Type B pancreatic cell (in vitro differentiated cells): ENCODE data around the gene CCL3. TPM values are rescaled to one million over a fixed set of nuclear protein-coding genes. Genes with fewer than 3 reads are reported as not detected.

Experiments used
- DNase-seq: peaks from one replicate; pipeline ENCODE4 v3.0.0; 2021; ENCODE audit warnings: mixed read lengths; ENCODE audit not compliant: unreplicated experiment; ENCODE audit errors: extremely low spot score
- H3K27ac Mint-ChIP-seq: 2 replicates; pipeline ENCODE4 v1.8.0; 2021; ENCODE audit warnings: mild to moderate bottlenecking, mixed read lengths
- H3K27me3 Mint-ChIP-seq: 2 replicates; pipeline ENCODE4 v1.8.0; 2021; ENCODE audit warnings: mixed read lengths
- H3K36me3 Mint-ChIP-seq: 2 replicates; pipeline ENCODE4 v1.8.0; 2021; ENCODE audit warnings: mixed read lengths
- H3K4me1 Mint-ChIP-seq: one replicate; pipeline ENCODE4 v1.8.0; 2021; ENCODE audit warnings: mixed read lengths; ENCODE audit not compliant: unreplicated experiment
- H3K4me3 Mint-ChIP-seq: 2 replicates; pipeline ENCODE4 v1.8.0; 2021; ENCODE audit warnings: mild to moderate bottlenecking, mixed read lengths
- H3K9me3 Mint-ChIP-seq: 2 replicates; pipeline ENCODE4 v1.8.0; 2021; ENCODE audit warnings: mixed read lengths
- CTCF ChIP-seq: fragments of 200-600 bp; sonication (generic); conservative IDR thresholded peaks from 2 replicates; pipeline ENCODE4 v1.5.0; 2021; ENCODE audit warnings: antibody characterized with exemption, mild to moderate bottlenecking
- total RNA-seq: library from RNA; stranded (reverse); gene quantifications from 2 replicates; pipeline ENCODE4 v1.2.1, GENCODE V29; 2021; ENCODE audit warnings: low replicate concordance

Gene CCL3
- total RNA-seq, 1 donor from 2014 or later: not detected

GRCh38 chr17:36132421-36132831, 42.5 kb upstream of the CCL3 start:
- Mint-ChIP-seq H3K4me1 (peaks cover 16% of the 10 kb centered on the region), H3K27me3 (peaks cover 3% of the 10 kb centered on the region), H3K9me3 (no peaks in the 10 kb centered on the region), H3K4me3 (no peak overlapping the region), H3K36me3 (no peaks in the 10 kb centered on the region), H3K27ac (no peak overlapping the region)
- no peak for TF ChIP-seq CTCF
- DNase-seq: no peak

- Mint-ChIP-seq H3K36me3 (no peaks in the 10 kb centered on the region), H3K9me3 (no peaks in the 10 kb centered on the region), H3K4me3 (no peak overlapping the region), H3K27me3 (peaks cover 3% of the 10 kb centered on the region), H3K4me1 (peaks cover 16% of the 10 kb centered on the region), H3K27ac (no peak overlapping the region)
- no peak for TF ChIP-seq CTCF
- DNase-seq: no peak
Measured at GRCh38 chr17:36131931-36132330, 42.0 kb upstream of the CCL3 start.

GRCh38 chr17:36131421-36131820, 41.5 kb upstream of the CCL3 start:
- peak; percentile 49 for TF ChIP-seq CTCF
- Mint-ChIP-seq H3K36me3 (no peaks in the 10 kb centered on the region), H3K27ac (no peak overlapping the region), H3K27me3 (peaks cover 3% of the 10 kb centered on the region), H3K4me1 (peaks cover 16% of the 10 kb centered on the region), H3K9me3 (no peaks in the 10 kb centered on the region), H3K4me3 (no peak overlapping the region)
- no peak for DNase-seq

DNA sequence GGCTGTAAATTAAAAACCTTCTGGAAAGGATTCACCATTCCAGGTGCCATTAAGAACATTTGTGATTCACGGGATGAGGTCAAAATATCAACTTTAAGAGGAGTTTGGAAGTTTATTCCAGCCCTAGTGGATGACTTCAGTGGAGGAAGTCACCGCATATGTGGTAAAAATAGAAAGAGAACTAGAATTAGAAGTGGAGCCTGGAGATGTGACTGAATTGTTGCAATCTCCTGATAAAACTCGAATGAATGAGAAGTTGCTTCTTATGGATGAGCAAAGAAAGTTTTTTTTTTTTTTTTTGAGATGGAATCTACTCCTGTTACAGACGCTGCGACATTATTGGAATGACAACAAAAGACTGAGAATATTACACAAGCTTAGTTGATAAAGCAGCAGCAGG, 40.4 kb upstream of the CCL3 start:
- DNase-seq: no peak
- H3K4me1 Mint-ChIP-seq: peaks cover 16% of the 10 kb centered on the region
- H3K36me3 Mint-ChIP-seq: no peaks in the 10 kb centered on the region
- peaks cover 3% of the 10 kb centered on the region for H3K27me3 Mint-ChIP-seq
- H3K9me3 Mint-ChIP-seq: peaks cover 5% of the 10 kb centered on the region
- no peak overlapping the region for H3K27ac Mint-ChIP-seq
- no peak overlapping the region for H3K4me3 Mint-ChIP-seq
- no peak for TF ChIP-seq CTCF

DNA sequence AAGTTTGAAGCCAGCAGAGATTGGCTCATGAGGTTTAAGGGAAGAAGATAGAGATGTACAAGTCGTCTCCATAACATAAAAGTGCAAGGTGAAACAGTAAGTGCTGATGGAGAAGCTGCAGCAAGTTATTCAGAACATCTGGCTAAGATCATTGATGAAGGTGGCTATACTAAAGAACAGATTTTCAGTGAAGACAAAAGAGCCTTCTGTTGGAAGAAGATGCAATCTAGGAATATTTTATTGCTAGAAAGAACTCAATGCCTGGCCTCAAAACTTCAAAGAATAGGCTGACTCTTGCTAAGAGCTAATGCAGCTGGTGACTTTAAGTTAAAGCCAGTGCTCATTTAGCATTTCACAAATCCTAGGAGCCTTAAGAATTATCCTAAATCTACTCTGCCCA, 39.7 kb upstream of the CCL3 start:
- no peaks in the 10 kb centered on the region for H3K36me3 Mint-ChIP-seq

More for the DNA sequence above, 39.7 kb upstream of the CCL3 start:
- H3K27ac Mint-ChIP-seq: no peak overlapping the region
- DNase-seq: no peak
- peaks cover 16% of the 10 kb centered on the region for H3K4me1 Mint-ChIP-seq
- H3K9me3 Mint-ChIP-seq: peaks cover 5% of the 10 kb centered on the region
- no peak for TF ChIP-seq CTCF
- H3K4me3 Mint-ChIP-seq: no peak overlapping the region
- peaks cover 3% of the 10 kb centered on the region for H3K27me3 Mint-ChIP-seq
